PFSK-1 (cell line): ENCODE data around the gene SLC38A3.

ENCODE experiments used
- FOXP2 ChIP-seq: optimal IDR thresholded peaks from 2 replicates; pipeline ENCODE3; 2011; ENCODE audit warnings: borderline replicate concordance, control low read depth, inconsistent platforms; ENCODE audit not compliant: insufficient read depth; ENCODE audit errors: extremely low read length, extremely low read depth
- POLR2AphosphoS5 ChIP-seq: IDR thresholded peaks from 2 replicates; pipeline ENCODE4 v1.6.1; 2012; ENCODE audit warnings: low read depth, mild to moderate bottlenecking, control low read depth, low read length, moderate library complexity
- SIN3A ChIP-seq: IDR thresholded peaks from 2 replicates; pipeline ENCODE4 v1.6.1; 2012; ENCODE audit warnings: mild to moderate bottlenecking, low read length, moderate library complexity, borderline replicate concordance; ENCODE audit not compliant: insufficient read depth
- TAF1 ChIP-seq: IDR thresholded peaks from 2 replicates; pipeline ENCODE4 v1.6.1; 2012; ENCODE audit warnings: low read length, control low read depth, borderline replicate concordance; ENCODE audit not compliant: insufficient read depth
- TF ChIP-seq, protein P1 (sequence below), 2 experiments: IDR thresholded peaks; 2 replicates each; pipeline versions ENCODE4 v1.6.1 to v1.8.0; 2011 to 2012; ENCODE audit warnings: low read depth in 2 of 2, low read length in 2 of 2, control low read depth in 1 of 2, inconsistent platforms in 1 of 2, mild to moderate bottlenecking in 1 of 2, moderate library complexity in 1 of 2; ENCODE audit not compliant: insufficient read depth in 1 of 2

Gene SLC38A3

DNA sequence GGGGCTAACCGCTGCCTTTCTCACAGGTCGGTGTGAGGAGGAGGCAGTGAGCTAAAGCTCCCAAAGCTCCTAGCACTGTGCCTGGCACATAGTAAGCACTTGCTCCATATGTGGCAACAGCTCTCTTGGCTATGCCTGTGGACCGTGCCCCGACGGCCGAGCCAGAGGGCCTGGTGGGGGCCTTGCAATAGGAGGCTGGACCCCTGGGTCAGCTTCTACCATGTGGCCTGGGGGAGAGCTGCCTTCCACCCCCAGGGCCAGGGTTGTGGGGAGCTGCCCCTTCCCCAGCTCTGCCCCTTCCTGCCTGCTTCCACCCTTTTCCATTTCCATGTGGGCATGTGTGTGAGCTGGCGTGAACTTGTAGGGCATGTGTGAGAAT, 30.6 kb upstream of the SLC38A3 start:
- TF ChIP-seq TAF1 (no peak), POLR2AphosphoS5 (no peak), SIN3A (no peak), FOXP2 (no peak)
- TF ChIP-seq, protein P1, sequence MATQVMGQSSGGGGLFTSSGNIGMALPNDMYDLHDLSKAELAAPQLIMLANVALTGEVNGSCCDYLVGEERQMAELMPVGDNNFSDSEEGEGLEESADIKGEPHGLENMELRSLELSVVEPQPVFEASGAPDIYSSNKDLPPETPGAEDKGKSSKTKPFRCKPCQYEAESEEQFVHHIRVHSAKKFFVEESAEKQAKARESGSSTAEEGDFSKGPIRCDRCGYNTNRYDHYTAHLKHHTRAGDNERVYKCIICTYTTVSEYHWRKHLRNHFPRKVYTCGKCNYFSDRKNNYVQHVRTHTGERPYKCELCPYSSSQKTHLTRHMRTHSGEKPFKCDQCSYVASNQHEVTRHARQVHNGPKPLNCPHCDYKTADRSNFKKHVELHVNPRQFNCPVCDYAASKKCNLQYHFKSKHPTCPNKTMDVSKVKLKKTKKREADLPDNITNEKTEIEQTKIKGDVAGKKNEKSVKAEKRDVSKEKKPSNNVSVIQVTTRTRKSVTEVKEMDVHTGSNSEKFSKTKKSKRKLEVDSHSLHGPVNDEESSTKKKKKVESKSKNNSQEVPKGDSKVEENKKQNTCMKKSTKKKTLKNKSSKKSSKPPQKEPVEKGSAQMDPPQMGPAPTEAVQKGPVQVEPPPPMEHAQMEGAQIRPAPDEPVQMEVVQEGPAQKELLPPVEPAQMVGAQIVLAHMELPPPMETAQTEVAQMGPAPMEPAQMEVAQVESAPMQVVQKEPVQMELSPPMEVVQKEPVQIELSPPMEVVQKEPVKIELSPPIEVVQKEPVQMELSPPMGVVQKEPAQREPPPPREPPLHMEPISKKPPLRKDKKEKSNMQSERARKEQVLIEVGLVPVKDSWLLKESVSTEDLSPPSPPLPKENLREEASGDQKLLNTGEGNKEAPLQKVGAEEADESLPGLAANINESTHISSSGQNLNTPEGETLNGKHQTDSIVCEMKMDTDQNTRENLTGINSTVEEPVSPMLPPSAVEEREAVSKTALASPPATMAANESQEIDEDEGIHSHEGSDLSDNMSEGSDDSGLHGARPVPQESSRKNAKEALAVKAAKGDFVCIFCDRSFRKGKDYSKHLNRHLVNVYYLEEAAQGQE (IDR thresholded peaks at IDR 0.05; ENCODE audit: insufficient read depth in 1 of 2, low read depth in 2 of 2, low read length in 2 of 2) = no peak

DNA sequence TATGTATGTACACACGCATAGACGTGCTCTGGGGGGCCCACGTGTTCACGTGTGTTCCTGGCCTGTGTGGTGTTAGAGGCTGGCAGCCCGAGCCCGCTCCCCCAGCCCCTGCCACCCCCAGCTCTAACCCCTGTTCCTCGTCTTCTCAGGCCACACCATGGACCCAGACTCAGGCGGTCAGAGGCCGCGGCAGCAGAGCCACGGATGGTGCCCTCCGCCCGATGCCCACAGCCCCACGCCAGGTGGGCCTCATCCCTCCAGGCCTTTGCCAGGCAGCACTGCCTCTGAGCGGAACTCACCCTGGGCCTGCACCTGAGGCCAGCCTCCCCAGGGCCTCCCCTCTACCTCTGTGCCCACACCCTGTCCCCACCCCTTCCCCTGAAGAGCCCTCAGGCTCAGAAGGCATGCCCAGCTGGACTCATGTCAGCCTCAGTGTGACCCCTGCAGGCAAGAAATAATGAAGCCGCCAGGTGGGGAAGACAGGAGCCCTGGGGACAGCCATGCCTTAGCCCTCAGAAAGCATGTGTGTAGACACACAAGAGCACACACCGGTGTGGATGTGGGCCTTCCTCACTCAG, 30.0 kb upstream of the SLC38A3 start:
- TF ChIP-seq FOXP2 (no peak), TAF1 (no peak), POLR2AphosphoS5 (no peak), SIN3A (no peak)
- TF ChIP-seq, protein P1 (IDR thresholded peaks at IDR 0.05; ENCODE audit: insufficient read depth in 1 of 2, low read depth in 2 of 2, low read length in 2 of 2) = no peak

DNA sequence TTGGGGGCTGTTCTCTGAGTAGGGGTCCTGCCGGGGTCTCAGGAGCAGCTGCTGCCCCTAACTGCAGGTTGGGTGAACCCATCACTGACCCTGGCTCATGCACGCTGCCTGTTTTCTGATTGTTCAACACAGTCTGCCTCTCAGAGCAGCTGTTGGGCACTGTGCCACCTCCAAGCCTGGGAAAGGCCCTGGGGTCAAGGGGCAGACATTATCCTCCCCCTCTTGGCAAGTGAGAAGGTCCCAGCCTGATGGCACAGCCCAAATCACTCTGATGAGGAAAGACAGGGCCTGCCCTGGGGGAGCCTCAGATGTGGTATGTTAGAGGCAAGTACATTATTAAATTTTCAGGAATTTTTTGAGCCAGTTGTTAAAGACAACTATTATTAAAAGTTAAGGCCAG, 27.7 kb upstream of the SLC38A3 start:
- no peak for TF ChIP-seq TAF1
- TF ChIP-seq SIN3A = no peak
- TF ChIP-seq FOXP2 = no peak
- TF ChIP-seq, protein P1 (IDR thresholded peaks at IDR 0.05; ENCODE audit: insufficient read depth in 1 of 2, low read depth in 2 of 2, low read length in 2 of 2) = no peak
- no peak for TF ChIP-seq POLR2AphosphoS5

DNA sequence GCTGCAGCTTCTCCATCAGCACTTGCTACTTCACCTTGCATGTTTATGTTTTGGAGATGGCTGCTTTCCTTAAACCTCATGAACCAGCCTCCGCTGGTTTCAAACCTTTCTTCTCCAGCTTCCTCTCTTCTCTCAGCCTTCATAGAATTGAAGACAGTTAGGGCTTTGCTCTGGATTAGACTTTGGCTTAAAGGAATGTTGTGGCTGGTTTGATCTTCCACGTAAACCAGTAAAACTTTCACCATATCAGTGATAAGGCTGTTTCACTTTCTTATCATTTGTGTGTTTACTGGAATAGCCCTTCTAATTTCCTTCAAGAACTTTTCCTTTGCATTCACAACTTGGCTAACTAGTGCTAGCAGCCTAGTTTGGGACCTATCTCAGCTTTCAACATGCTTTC, 25.4 kb upstream of the SLC38A3 start:
- TF ChIP-seq FOXP2 (no peak), SIN3A (no peak), TAF1 (no peak), POLR2AphosphoS5 (no peak)
- TF ChIP-seq, protein P1 (IDR thresholded peaks at IDR 0.05; ENCODE audit: insufficient read depth in 1 of 2, low read depth in 2 of 2, low read length in 2 of 2) = no peak

DNA sequence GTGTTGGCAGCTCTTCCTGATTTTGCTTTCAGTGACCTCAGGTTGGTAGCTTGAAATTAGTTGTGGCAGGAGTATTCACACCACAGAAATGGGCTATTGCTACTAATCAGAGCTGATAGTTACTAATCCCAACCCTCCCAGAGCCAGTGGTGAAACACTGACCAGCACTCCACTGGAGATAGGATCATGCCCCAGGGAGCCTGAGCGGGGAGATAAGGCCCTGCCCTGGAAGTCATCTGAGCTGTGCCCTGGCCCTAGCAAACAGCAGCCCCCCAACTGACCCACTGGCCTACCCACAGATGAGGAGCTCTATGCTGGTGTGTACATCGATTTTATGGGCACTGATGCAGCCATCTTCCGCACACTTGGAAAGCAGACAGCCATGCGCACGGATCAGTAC, 23.1 kb upstream of the SLC38A3 start:
- TF ChIP-seq POLR2AphosphoS5 = no peak
- no peak for TF ChIP-seq FOXP2
- TF ChIP-seq, protein P1 (IDR thresholded peaks at IDR 0.05; ENCODE audit: insufficient read depth in 1 of 2, low read depth in 2 of 2, low read length in 2 of 2) = no peak
- no peak for TF ChIP-seq TAF1
- no peak for TF ChIP-seq SIN3A
